Esophagus muscularis mucosa (tissue), 3 donors: ENCODE measurements around the gene DCHS2.

Experiments used
- POLR2A ChIP-seq: fragments of 450-650 bp; IDR thresholded peaks from one replicate; pipeline ENCODE4 v1.6.1; 2017; ENCODE audit warnings: antibody characterized with exemption, moderate library complexity, mild to moderate bottlenecking, low read depth
- POLR2AphosphoS5 ChIP-seq, 2 donors: sonication (generic); formaldehyde crosslinking; IDR thresholded peaks; one replicate each; pipeline ENCODE4 v1.6.1; 2017; ENCODE audit warnings: antibody characterized with exemption in 2 of 2
- TF ChIP-seq, protein P1 (sequence below), 3 experiments: fragments of 200-600 bp in 2 of 3; fragments of 450-650 bp in 1 of 3; sonication (generic) in 2 of 3; IDR thresholded peaks; one replicate each; pipeline ENCODE4 v1.5.1; 2017 to 2019; ENCODE audit warnings: antibody characterized with exemption in 3 of 3, mild to moderate bottlenecking in 2 of 3, moderate library complexity in 1 of 3

DNA sequence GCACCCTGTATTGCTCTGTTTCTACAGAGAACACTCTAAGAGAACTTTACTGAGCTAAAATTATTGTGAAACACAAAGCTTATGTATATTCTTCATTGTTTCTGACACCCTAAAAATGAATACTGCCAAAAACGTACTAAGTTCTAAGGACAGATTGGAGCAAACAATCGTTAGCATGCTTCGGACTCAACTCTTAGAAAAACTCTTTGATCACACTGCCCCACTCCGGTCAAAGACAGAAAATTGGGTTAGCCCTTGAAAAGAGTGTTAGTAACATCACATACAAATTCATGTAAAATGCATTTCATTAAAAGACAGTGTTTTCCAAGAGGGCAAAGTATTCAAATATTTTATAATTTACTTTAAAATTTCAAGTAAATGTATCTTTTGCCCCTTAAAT lies 177.4 kb downstream of the DCHS2 start:
- TF ChIP-seq, protein P1, sequence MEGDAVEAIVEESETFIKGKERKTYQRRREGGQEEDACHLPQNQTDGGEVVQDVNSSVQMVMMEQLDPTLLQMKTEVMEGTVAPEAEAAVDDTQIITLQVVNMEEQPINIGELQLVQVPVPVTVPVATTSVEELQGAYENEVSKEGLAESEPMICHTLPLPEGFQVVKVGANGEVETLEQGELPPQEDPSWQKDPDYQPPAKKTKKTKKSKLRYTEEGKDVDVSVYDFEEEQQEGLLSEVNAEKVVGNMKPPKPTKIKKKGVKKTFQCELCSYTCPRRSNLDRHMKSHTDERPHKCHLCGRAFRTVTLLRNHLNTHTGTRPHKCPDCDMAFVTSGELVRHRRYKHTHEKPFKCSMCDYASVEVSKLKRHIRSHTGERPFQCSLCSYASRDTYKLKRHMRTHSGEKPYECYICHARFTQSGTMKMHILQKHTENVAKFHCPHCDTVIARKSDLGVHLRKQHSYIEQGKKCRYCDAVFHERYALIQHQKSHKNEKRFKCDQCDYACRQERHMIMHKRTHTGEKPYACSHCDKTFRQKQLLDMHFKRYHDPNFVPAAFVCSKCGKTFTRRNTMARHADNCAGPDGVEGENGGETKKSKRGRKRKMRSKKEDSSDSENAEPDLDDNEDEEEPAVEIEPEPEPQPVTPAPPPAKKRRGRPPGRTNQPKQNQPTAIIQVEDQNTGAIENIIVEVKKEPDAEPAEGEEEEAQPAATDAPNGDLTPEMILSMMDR (IDR thresholded peaks at IDR 0.05): peak in 2 of 3 experiments; percentile 16 to 42
- TF ChIP-seq POLR2AphosphoS5 (IDR thresholded peaks at IDR 0.05) (no peak), POLR2A (no peak)
